H1 (cell line): ENCODE data around the gene HSD17B2.
"Not testable (repeated sequence)": the region's sequence is repeated elsewhere in the genome, so short reads cannot be mapped to it uniquely, and the experiment has no call there.

Source experiments
- EP300 ChIP-seq, 2 experiments: IDR thresholded peaks; 1 replicate in 1 of 2; 2 replicates in 1 of 2; pipeline ENCODE4 v1.6.1; 2011 to 2012; ENCODE audit warnings: low read depth in 2 of 2, low read length in 2 of 2, mild to moderate bottlenecking in 2 of 2, borderline replicate concordance in 1 of 2, inconsistent platforms in 1 of 2, moderate library complexity in 1 of 2
- EZH2 ChIP-seq: fragments of 200-600 bp; sonication (generic); IDR thresholded peaks from 2 replicates; pipeline ENCODE4 v1.7.1; 2012; ENCODE audit warnings: low read depth, mild to moderate bottlenecking, moderate library complexity, low read length, inconsistent platforms; ENCODE audit not compliant: severe bottlenecking
- GTF2F1 ChIP-seq: IDR thresholded peaks from 2 replicates; pipeline ENCODE4 v1.6.1; 2012; ENCODE audit warnings: low read depth, low read length, improper control_type of control experiment, borderline replicate concordance
- KDM5A ChIP-seq: fragments of 200-600 bp; IDR thresholded peaks from 2 replicates; pipeline ENCODE4 v1.7.1; 2012; ENCODE audit warnings: mild to moderate bottlenecking, low read length, inconsistent platforms, mixed read lengths
- RAD21 ChIP-seq, 2 experiments: IDR thresholded peaks in 1 of 2; conservative IDR thresholded peaks in 1 of 2; 2 replicates each; pipeline ENCODE4 v1.6.1; 2011; ENCODE audit warnings: low read depth in 2 of 2, low read length in 2 of 2, improper control_type of control experiment in 1 of 2, inconsistent platforms in 1 of 2, mild to moderate bottlenecking in 1 of 2, moderate library complexity in 1 of 2
- TF ChIP-seq, protein P1 (sequence below), 3 experiments: IDR thresholded peaks; 1 replicate in 2 of 3; 2 replicates in 1 of 3; pipeline versions ENCODE4 v1.5.1 to v1.6.1; 2011; ENCODE audit warnings: low read length in 3 of 3, mild to moderate bottlenecking in 3 of 3, inconsistent platforms in 2 of 3, low read depth in 1 of 3, moderate library complexity in 1 of 3; ENCODE audit not compliant: insufficient read depth in 1 of 3; ENCODE audit errors: control extremely low read depth in 1 of 3
- TF ChIP-seq, protein P2 (sequence below): IDR thresholded peaks from 2 replicates; pipeline ENCODE4 v1.6.1; 2011; ENCODE audit warnings: low read depth, mild to moderate bottlenecking, low read length; ENCODE audit not compliant: insufficient read depth

DNA sequence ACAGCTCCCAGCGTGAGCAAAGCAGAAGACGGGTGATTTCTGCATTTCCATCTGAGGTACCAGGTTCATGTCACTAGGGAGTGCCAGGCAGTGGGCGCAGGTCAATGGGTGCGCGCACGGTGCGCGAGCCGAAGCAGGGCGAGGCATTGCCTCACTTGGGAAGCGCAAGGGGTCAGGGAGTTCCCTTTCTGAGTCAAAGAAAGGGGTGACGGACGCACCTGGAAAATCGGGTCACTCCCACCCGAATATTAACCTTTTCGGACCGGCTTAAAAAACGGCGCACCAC is 104.2 kb downstream of the HSD17B2 start:
- not testable (repeated sequence) for TF ChIP-seq EP300 (IDR thresholded peaks at IDR 0.05; ENCODE audit: borderline replicate concordance in 1 of 2, low read depth in 2 of 2, low read length in 2 of 2); EZH2; KDM5A; RAD21 (IDR thresholded peaks at IDR 0.05 in 1 of 2, conservative IDR thresholded peaks at IDR 0.05 in 1 of 2; ENCODE audit: low read depth in 2 of 2, low read length in 2 of 2); GTF2F1
- TF ChIP-seq, protein P1, sequence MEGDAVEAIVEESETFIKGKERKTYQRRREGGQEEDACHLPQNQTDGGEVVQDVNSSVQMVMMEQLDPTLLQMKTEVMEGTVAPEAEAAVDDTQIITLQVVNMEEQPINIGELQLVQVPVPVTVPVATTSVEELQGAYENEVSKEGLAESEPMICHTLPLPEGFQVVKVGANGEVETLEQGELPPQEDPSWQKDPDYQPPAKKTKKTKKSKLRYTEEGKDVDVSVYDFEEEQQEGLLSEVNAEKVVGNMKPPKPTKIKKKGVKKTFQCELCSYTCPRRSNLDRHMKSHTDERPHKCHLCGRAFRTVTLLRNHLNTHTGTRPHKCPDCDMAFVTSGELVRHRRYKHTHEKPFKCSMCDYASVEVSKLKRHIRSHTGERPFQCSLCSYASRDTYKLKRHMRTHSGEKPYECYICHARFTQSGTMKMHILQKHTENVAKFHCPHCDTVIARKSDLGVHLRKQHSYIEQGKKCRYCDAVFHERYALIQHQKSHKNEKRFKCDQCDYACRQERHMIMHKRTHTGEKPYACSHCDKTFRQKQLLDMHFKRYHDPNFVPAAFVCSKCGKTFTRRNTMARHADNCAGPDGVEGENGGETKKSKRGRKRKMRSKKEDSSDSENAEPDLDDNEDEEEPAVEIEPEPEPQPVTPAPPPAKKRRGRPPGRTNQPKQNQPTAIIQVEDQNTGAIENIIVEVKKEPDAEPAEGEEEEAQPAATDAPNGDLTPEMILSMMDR (IDR thresholded peaks at IDR 0.05; ENCODE audit: control extremely low read depth in 1 of 3, insufficient read depth in 1 of 3, low read depth in 1 of 3, low read length in 3 of 3), result not testable (repeated sequence)
- TF ChIP-seq, protein P2, sequence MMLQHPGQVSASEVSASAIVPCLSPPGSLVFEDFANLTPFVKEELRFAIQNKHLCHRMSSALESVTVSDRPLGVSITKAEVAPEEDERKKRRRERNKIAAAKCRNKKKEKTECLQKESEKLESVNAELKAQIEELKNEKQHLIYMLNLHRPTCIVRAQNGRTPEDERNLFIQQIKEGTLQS, result not testable (repeated sequence)
